Ovary (tissue), 3 donors: ENCODE results near the gene PABPC1L.

ENCODE experiments used
- POLR2A ChIP-seq: fragments of 450-650 bp; IDR thresholded peaks from one replicate; pipeline ENCODE4 v1.6.1; 2017; ENCODE audit warnings: antibody characterized with exemption, mild to moderate bottlenecking, moderate library complexity
- TF ChIP-seq, protein P1 (sequence below), 3 donors: fragments of 450-650 bp in 2 of 3; fragments of 200-600 bp in 1 of 3; IDR thresholded peaks; one replicate each; pipeline versions ENCODE4 v1.5.1 to v1.8.0; 2016 to 2022; ENCODE audit warnings: antibody characterized with exemption in 3 of 3, mild to moderate bottlenecking in 1 of 3
- donor health status: DM: no; HTN: no; CAD: no.

DNA sequence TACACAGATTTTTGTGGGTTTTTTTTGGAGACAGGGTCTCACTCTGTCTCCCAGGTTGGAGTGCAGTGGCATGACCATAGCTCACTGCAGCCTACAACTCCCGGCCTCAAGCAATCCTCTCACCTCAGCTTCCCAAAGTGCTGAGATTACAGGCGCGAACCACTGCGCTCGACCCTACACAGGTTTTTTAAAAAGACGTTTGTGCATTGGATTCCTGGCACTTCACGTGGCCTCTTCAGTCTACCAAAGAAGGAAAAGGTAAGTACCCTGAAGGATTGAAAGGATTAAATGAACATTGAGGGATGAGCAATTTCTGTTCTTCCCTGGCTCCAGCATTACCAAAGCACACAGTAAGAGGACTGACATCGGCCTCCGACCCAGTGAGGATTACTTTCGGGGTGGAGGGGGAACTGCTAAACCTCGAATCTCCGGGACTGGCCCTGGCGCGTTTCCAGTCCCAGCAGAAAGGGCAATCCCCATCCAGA, 24.9 kb upstream of the PABPC1L start:
- TF ChIP-seq, protein P1, sequence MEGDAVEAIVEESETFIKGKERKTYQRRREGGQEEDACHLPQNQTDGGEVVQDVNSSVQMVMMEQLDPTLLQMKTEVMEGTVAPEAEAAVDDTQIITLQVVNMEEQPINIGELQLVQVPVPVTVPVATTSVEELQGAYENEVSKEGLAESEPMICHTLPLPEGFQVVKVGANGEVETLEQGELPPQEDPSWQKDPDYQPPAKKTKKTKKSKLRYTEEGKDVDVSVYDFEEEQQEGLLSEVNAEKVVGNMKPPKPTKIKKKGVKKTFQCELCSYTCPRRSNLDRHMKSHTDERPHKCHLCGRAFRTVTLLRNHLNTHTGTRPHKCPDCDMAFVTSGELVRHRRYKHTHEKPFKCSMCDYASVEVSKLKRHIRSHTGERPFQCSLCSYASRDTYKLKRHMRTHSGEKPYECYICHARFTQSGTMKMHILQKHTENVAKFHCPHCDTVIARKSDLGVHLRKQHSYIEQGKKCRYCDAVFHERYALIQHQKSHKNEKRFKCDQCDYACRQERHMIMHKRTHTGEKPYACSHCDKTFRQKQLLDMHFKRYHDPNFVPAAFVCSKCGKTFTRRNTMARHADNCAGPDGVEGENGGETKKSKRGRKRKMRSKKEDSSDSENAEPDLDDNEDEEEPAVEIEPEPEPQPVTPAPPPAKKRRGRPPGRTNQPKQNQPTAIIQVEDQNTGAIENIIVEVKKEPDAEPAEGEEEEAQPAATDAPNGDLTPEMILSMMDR (IDR thresholded peaks at IDR 0.05), result no peak
- TF ChIP-seq POLR2A, result no peak
